ENCODE results near the gene PRTFDC1.

DNA sequence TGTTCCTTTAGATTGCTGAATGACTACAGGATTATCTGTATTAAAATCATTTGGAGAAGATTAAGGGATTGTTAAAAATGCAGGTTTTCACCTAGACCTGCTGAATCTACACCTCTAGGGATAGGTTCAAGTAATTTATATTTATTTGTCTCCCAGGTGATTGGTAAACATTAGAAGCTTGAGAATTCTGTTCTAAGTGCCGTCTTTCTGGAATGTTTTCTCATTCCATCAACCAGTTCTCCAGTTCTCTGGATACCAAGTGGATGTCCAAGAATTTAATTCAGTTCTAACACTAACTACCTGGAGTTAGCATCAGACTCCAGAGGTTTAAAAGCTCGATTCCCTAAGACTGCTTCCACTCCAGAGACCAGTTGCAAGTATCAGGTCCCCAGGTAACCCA is 110.9 kb downstream of the PRTFDC1 start:
- TF ChIP-seq, protein P1, sequence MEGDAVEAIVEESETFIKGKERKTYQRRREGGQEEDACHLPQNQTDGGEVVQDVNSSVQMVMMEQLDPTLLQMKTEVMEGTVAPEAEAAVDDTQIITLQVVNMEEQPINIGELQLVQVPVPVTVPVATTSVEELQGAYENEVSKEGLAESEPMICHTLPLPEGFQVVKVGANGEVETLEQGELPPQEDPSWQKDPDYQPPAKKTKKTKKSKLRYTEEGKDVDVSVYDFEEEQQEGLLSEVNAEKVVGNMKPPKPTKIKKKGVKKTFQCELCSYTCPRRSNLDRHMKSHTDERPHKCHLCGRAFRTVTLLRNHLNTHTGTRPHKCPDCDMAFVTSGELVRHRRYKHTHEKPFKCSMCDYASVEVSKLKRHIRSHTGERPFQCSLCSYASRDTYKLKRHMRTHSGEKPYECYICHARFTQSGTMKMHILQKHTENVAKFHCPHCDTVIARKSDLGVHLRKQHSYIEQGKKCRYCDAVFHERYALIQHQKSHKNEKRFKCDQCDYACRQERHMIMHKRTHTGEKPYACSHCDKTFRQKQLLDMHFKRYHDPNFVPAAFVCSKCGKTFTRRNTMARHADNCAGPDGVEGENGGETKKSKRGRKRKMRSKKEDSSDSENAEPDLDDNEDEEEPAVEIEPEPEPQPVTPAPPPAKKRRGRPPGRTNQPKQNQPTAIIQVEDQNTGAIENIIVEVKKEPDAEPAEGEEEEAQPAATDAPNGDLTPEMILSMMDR (IDR thresholded peaks at IDR 0.05), result no peak
- no peak for TF ChIP-seq POLR2A (IDR thresholded peaks at IDR 0.05)

All from esophagus squamous epithelium (tissue), 4 donors.